ENCODE results near the gene SUPT3H.

The SUPT3H gene

GRCh38 chr6:45196121-45196520, 181.6 kb downstream of the SUPT3H start:
- FAIRE-seq (no peak), DNase-seq (ENCODE audit: insufficient read length, low spot score) (no peak)
- no peak for TF ChIP-seq CTCF (IDR thresholded peaks at IDR 0.05; ENCODE audit: insufficient read depth, missing control alignments)

DNA sequence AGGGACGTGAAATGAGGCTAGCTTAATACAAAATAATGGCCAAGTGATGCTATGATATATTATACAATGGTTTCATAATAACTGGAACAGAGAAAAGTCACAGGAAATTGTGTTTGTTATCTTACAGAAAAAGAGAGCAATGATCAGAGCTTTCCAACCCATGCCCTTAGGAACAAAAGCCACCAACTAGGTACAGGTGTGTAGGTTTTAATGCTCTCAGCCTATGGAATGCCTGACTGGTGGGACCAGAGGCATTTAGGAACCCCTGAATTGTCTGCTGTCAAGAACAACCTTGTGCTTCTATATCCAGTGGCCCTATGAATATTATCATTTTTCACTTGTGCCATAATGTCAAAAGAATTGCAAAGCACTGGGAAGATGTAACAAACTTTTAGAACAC, 182.6 kb downstream of the SUPT3H start:
- TF ChIP-seq CTCF (IDR thresholded peaks at IDR 0.05; ENCODE audit: insufficient read depth, missing control alignments), result no peak
- FAIRE-seq, result no peak
- no peak for DNase-seq (ENCODE audit: insufficient read length, low spot score)

DNA sequence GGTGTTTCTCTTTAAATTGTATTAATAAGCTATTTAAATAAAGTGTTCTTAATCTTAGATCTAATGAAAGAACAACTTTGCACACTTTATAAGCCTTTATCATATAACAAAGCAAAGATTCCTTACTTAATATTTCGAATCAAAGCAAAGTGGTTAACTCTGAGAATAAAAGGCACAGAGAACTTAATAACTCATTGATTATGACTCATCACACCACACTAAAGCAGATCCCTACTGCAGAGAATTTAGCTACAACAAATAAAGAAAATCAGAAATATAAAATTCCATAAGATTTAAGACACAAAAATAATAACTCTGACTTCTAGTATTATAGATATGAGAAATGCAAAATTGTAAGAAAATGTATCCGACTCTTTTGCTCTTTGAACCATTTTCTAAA, 185.2 kb downstream of the SUPT3H start:
- DNase-seq (ENCODE audit: insufficient read length, low spot score) (no peak), FAIRE-seq (no peak)
- no peak for TF ChIP-seq CTCF (IDR thresholded peaks at IDR 0.05; ENCODE audit: insufficient read depth, missing control alignments)

GRCh38 chr6:45191414-45191813, 186.3 kb downstream of the SUPT3H start:
- no peak for DNase-seq (ENCODE audit: insufficient read length, low spot score)
- no peak for TF ChIP-seq CTCF (IDR thresholded peaks at IDR 0.05; ENCODE audit: insufficient read depth, missing control alignments)
- FAIRE-seq, result no peak

DNA sequence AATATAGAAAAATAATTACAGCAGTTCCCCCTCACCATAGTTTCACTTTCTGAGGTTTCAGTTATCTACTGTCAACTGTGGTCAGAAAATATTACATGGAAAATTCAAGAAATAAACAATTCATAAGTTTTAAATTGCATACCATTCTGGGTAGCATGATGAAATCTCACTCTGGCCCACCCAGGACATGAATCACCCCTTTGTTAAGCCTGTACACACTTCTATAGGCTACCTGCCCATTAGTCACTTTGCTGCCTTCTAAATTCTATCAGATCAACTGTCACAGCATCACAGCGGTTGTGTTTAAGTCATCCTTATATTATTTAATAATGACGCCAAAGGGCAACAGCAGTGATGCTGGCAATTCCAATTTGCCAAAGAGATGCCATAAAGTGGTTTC, 189.9 kb downstream of the SUPT3H start:
- no peak for TF ChIP-seq CTCF (IDR thresholded peaks at IDR 0.05; ENCODE audit: insufficient read depth, missing control alignments)
- DNase-seq (ENCODE audit: insufficient read length, low spot score) (no peak), FAIRE-seq (no peak)

DNA sequence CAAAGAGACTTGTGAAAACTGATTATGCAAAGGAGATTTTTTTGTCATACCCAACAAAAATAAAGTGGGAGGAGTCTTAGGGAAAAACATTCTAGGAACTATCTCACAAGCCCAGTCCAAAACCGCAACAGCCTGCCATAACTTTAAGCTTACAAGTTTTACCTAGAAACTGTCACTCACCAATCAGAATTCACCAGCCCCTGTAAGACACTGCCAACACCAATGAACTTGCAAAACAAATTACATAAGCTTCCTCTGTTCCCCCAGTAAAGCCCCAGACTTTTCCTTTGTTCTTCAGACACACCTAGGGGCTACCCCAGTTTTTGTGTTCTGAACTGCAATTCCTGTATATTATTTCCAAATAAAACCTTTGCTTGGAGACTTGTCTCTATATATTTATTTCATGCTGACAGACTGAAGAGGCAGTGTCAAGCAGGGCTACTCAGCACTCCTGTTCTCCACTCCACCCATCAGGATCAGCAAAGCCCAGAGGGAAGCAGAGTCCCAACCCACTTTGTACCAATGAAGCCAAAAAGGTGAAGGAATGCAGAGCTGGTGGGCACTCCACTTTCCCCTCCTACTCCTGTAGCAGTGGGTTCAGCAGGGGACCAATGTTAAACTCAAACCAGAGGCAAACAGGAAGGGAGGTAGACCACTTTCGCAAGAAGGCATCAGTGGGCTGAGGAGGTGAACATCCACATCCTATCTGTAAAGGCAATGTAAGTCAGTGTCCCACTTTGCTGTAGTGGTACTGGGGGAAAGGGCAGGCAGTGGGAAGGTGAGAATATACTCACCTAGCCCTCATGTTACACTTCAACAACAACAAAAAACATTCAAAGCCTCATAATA, 192.1 kb downstream of the SUPT3H start:
- TF ChIP-seq CTCF (IDR thresholded peaks at IDR 0.05; ENCODE audit: insufficient read depth, missing control alignments), result no peak
- DNase-seq (ENCODE audit: insufficient read length, low spot score) (no peak), FAIRE-seq (no peak)

- FAIRE-seq (no peak), DNase-seq (ENCODE audit: insufficient read length, low spot score) (no peak)
- TF ChIP-seq CTCF (IDR thresholded peaks at IDR 0.05; ENCODE audit: insufficient read depth, missing control alignments), result no peak
Measured at GRCh38 chr6:45184937-45185336, 192.8 kb downstream of the SUPT3H start.
